Natural killer cell (primary cell): ENCODE data around the gene DUSP3. TPM values are rescaled to one million over a fixed set of nuclear protein-coding genes. Genes with fewer than 3 reads are reported as not detected.

Experiments
- ATAC-seq, 3 donors: fragments of 150-1000 bp in 2 of 3; fragments of 200-7000 bp in 1 of 3; cut with Tn5 transposase; 1 replicate in 1 of 3; 2 replicates in 2 of 3; pipeline ENCODE4 v1.10.0; 2021; ENCODE audit warnings: mild to moderate bottlenecking in 2 of 3, moderate library complexity in 2 of 3
- DNase-seq, 2 donors: peaks; one replicate each; pipeline versions ENCODE4 v3.0.0 to v3.0.0-alpha.2; 2013 to 2021; ENCODE audit warnings: mixed read lengths in 1 of 2
- H3K27ac ChIP-seq: one replicate; pipeline ENCODE4 v1.5.1; 2013; ENCODE audit warnings: mild to moderate bottlenecking, low read length
- H3K27me3 ChIP-seq: one replicate; pipeline ENCODE4 v1.6.1; 2013; ENCODE audit warnings: low read length; ENCODE audit not compliant: control insufficient read depth, insufficient read depth
- H3K36me3 ChIP-seq: one replicate; pipeline ENCODE4 v1.6.1; 2013; ENCODE audit warnings: low read length; ENCODE audit not compliant: control insufficient read depth, insufficient read depth
- H3K4me1 ChIP-seq: one replicate; pipeline ENCODE4 v1.6.1; 2013; ENCODE audit warnings: low read length; ENCODE audit not compliant: control insufficient read depth, insufficient read depth
- H3K4me3 ChIP-seq: one replicate; pipeline ENCODE4 v1.5.1; 2013; ENCODE audit warnings: low read length
- H3K9me3 ChIP-seq: one replicate; pipeline ENCODE4 v1.6.1; 2013; ENCODE audit warnings: low read length; ENCODE audit not compliant: control insufficient read depth, insufficient read depth
- H3K27ac Mint-ChIP-seq, 2 donors: one replicate each; pipeline ENCODE4 v1.8.0; 2022; ENCODE audit warnings: mild to moderate bottlenecking in 2 of 2, mixed read lengths in 2 of 2, moderate library complexity in 1 of 2
- H3K27me3 Mint-ChIP-seq, 2 donors: one replicate each; pipeline ENCODE4 v1.8.0; 2022; ENCODE audit warnings: low read depth in 2 of 2, mixed read lengths in 2 of 2
- H3K36me3 Mint-ChIP-seq: one replicate; pipeline ENCODE4 v1.8.0; 2022; ENCODE audit warnings: mixed read lengths
- H3K4me1 Mint-ChIP-seq, 2 donors: one replicate each; pipeline ENCODE4 v1.8.0; 2022; ENCODE audit warnings: mixed read lengths in 2 of 2
- H3K4me3 Mint-ChIP-seq: one replicate; pipeline ENCODE4 v1.8.0; 2022; ENCODE audit warnings: mild to moderate bottlenecking, moderate library complexity, mixed read lengths
- H3K9me3 Mint-ChIP-seq, 2 donors: one replicate each; pipeline ENCODE4 v1.8.0; 2022; ENCODE audit warnings: mixed read lengths in 2 of 2
- CTCF ChIP-seq: fragments of 200-600 bp; IDR thresholded peaks from one replicate; pipeline ENCODE4 v1.8.0; 2022; ENCODE audit warnings: antibody characterized with exemption
- WGBS: methylation state at CpG from one replicate; pipeline ENCODE4 v1.1.7; 2013; ENCODE audit warnings: missing lambda C conversion rate; ENCODE audit not compliant: insufficient coverage; 5-methylcytosine and 5-hydroxymethylcytosine counted together
- intact Hi-C: fragments of 100-400 bp; cut with micrococcal nuclease; formaldehyde crosslinking; loops from one replicate; pipeline ENCODE4 v1.14.2; 2022
- total RNA-seq, 4 donors: library from RNA; stranded (reverse); fragments of 120-200 nt in 1 of 4; gene quantifications; one replicate each; pipeline versions ENCODE4 v1.2.3 to v1.2.4, GENCODE V29; 2013 to 2022

Gene DUSP3
- total RNA-seq, 3 donors from 2014 or later (not counting 1 experiment from before 2014, with no cell fraction given), result 6.3 to 15.9 (median 12.9) TPM

- no peaks in the 10 kb centered on the region for H3K36me3 ChIP-seq
- no peak for TF ChIP-seq CTCF
- H3K27me3 Mint-ChIP-seq, result peaks cover 0 to 29% of the 10 kb centered on the region in 2 donors
- no peaks in the 10 kb centered on the region for H3K4me1 Mint-ChIP-seq
- intact Hi-C loops, result no loop called here
- H3K27ac Mint-ChIP-seq, result no peak overlapping the region
- no peak overlapping the region for H3K4me3 ChIP-seq
- ATAC-seq, result no peak
- no peaks in the 10 kb centered on the region for H3K27me3 ChIP-seq
- no peak overlapping the region for H3K27ac ChIP-seq
- H3K36me3 Mint-ChIP-seq, result no peaks in the 10 kb centered on the region
- H3K9me3 ChIP-seq, result no peaks in the 10 kb centered on the region
- no peaks in the 10 kb centered on the region for H3K9me3 Mint-ChIP-seq
- no peak for DNase-seq
- H3K4me3 Mint-ChIP-seq, result no peak overlapping the region
- WGBS, result 90% methylated on average over 3 of the region's 3 CpGs
- no peaks in the 10 kb centered on the region for H3K4me1 ChIP-seq
Observed at GRCh38 chr17:43813386-43813785, 34.6 kb upstream of the DUSP3 start.

GRCh38 chr17:43812396-43813265 is 33.9 kb upstream of the DUSP3 start:
- no peaks in the 10 kb centered on the region for H3K27me3 ChIP-seq
- ATAC-seq (no peak), DNase-seq (no peak)
- Mint-ChIP-seq H3K36me3 (no peaks in the 10 kb centered on the region), H3K27ac (no peak overlapping the region), H3K4me3 (no peak overlapping the region), H3K4me1 (no peaks in the 10 kb centered on the region), H3K9me3 (no peaks in the 10 kb centered on the region), H3K27me3 (peaks cover 0 to 29% of the 10 kb centered on the region in 2 donors)
- no peak overlapping the region for H3K27ac ChIP-seq
- no peaks in the 10 kb centered on the region for H3K36me3 ChIP-seq
- intact Hi-C loops, result no loop called here
- no peaks in the 10 kb centered on the region for H3K9me3 ChIP-seq
- no peak overlapping the region for H3K4me3 ChIP-seq
- no peak for TF ChIP-seq CTCF
- no peaks in the 10 kb centered on the region for H3K4me1 ChIP-seq
- WGBS, result 85% methylated on average over 10 of the region's 10 CpGs

- Histone ChIP-seq H3K27me3 (no peaks in the 10 kb centered on the region), H3K4me3 (no peak overlapping the region), H3K4me1 (no peaks in the 10 kb centered on the region), H3K36me3 (no peaks in the 10 kb centered on the region), H3K9me3 (no peaks in the 10 kb centered on the region), H3K27ac (no peak overlapping the region)
- Mint-ChIP-seq H3K4me1 (no peaks in the 10 kb centered on the region), H3K4me3 (no peak overlapping the region), H3K9me3 (no peaks in the 10 kb centered on the region), H3K27ac (no peak overlapping the region), H3K27me3 (peaks cover 0 to 29% of the 10 kb centered on the region in 2 donors), H3K36me3 (no peaks in the 10 kb centered on the region)
- ATAC-seq (no peak), DNase-seq (no peak)
- no peak for TF ChIP-seq CTCF
- intact Hi-C loops, result no loop called here
- 86% methylated on average over 5 of the region's 5 CpGs for WGBS
Observed at GRCh38 chr17:43810823-43811222, 32.0 kb upstream of the DUSP3 start.
